GM12878 (cell line): ENCODE measurements around the gene LZIC. TPM values are rescaled to one million over a fixed set of nuclear protein-coding genes. Genes with fewer than 3 reads are reported as not detected.

ENCODE experiments used
- BRCA1 ChIP-seq: IDR thresholded peaks from 2 replicates; pipeline ENCODE4 v1.6.1; 2011; ENCODE audit warnings: low read depth, low read length, improper control_type of control experiment
- CUX1 ChIP-seq: IDR thresholded peaks from 2 replicates; pipeline ENCODE4 v1.6.1; 2012; ENCODE audit warnings: improper control_type of control experiment, low read depth, low read length; ENCODE audit not compliant: insufficient replicate concordance
- GABPA ChIP-seq: IDR thresholded peaks from 2 replicates; pipeline ENCODE4 v1.6.1; 2014; ENCODE audit warnings: antibody characterized with exemption, low read depth, mild to moderate bottlenecking, inconsistent platforms
- LARP7 ChIP-seq: fragments of 450-650 bp; IDR thresholded peaks from 2 replicates; pipeline ENCODE4 v1.6.1; 2017; ENCODE audit warnings: mild to moderate bottlenecking
- NR2C2 ChIP-seq: IDR thresholded peaks from 2 replicates; pipeline ENCODE4 v1.6.1; 2011; ENCODE audit warnings: borderline replicate concordance, low read depth; ENCODE audit not compliant: control insufficient read depth, insufficient read length
- POLR2AphosphoS2 ChIP-seq: IDR thresholded peaks from 2 replicates; pipeline ENCODE4 v1.6.1; 2011; ENCODE audit warnings: low read depth, mild to moderate bottlenecking, low read length, improper control_type of control experiment, moderate library complexity
- SMARCA5 ChIP-seq: fragments of 450-650 bp; IDR thresholded peaks from 2 replicates; pipeline ENCODE4 v1.6.1; 2017; ENCODE audit warnings: mild to moderate bottlenecking
- ZBED1 ChIP-seq: IDR thresholded peaks from 2 replicates; pipeline ENCODE4 v1.6.1; 2016; ENCODE audit warnings: borderline replicate concordance
- ZNF217 ChIP-seq: fragments of 450-650 bp; IDR thresholded peaks from 2 replicates; pipeline ENCODE4 v1.6.1; 2017; ENCODE audit warnings: antibody characterized with exemption, mild to moderate bottlenecking
- ZNF622 ChIP-seq: fragments of 450-650 bp; IDR thresholded peaks from 2 replicates; pipeline ENCODE4 v1.6.1; 2017; ENCODE audit warnings: mild to moderate bottlenecking, inconsistent platforms
- polyA plus RNA-seq, 11 experiments: library from polyadenylated mRNA; depleted of rRNA in 4 of 11; unstranded in 6 of 11; stranded (reverse) in 5 of 11; fragments of >200 nt; fragmentation: Nextera tagmentation in 4 of 11; fragmentation: Illumina TruSeq in 1 of 11; extraction: Ambion mirVana in 4 of 11; extraction: Trizol in 1 of 11; gene quantifications; 1 replicate in 1 of 11; 2 replicates in 10 of 11; pipeline versions ENCODE4 v1.2.1 to v1.2.3, GENCODE V29; 2011 to 2016; ENCODE audit warnings: inconsistent platforms in 2 of 11, missing spikeins in 2 of 11, low read depth in 1 of 11
- total RNA-seq, 4 experiments: library from RNA; depleted of rRNA in 3 of 4; stranded (reverse); fragments of >200 nt in 3 of 4; fragmentation: Illumina TruSeq in 1 of 4; extraction: Trizol in 1 of 4; gene quantifications; 2 replicates each; pipeline versions ENCODE4 v1.2.1 to v1.2.3, GENCODE V29; 2013 to 2021

LZIC gene
- total and polyA plus RNA-seq, 10 of the 15 experiments (the other 5 are each of a cell fraction or from before 2014, with no cell fraction given): 7.3 to 30.3 (median 17.1) TPM

- TF ChIP-seq CUX1 (no peak), LARP7 (no peak), ZNF217 (no peak), SMARCA5 (no peak), BRCA1 (no peak), ZNF622 (no peak), POLR2AphosphoS2 (no peak), ZBED1 (no peak), NR2C2 (no peak), GABPA (no peak)
- TF ChIP-seq, all 136 proteins: peak for 0
Measured at GRCh38 chr1:9886092-9886742, 57.0 kb downstream of the LZIC start (continued).
